Endothelial cell of umbilical vein (primary cell): ENCODE data around the gene SPAG17. TPM values are rescaled to one million over a fixed set of nuclear protein-coding genes. Genes with fewer than 3 reads are reported as not detected.

Experiments used
- BruUV-seq: library from RNA; stranded (reverse); fragments of 400-500 nt; replicated peaks from 2 replicates; lab custom pipeline; 2021; lab: Mats Ljungman, UMichigan
- CTCF ChIA-PET: fragments of 300-600, 350-600 bp; sonication (Branson Sonifier 250); formaldehyde crosslinking; loops from one replicate; lab custom pipeline; 2021; ENCODE audit warnings: antibody characterized with exemption, inconsistent platforms; lab: Charles Lee
- POLR2A ChIA-PET: fragments of 300-600, 350-600 bp; sonication (Branson Sonifier 250); formaldehyde crosslinking; loops from one replicate; lab custom pipeline; 2021; ENCODE audit warnings: antibody characterized with exemption, inconsistent platforms; lab: Charles Lee
- DNase-seq: peaks from one replicate; pipeline ENCODE4 v3.0.0-alpha.2; 2011; ENCODE audit warnings: low read depth, low spot score
- FAIRE-seq: peaks from 2 replicates; lab custom pipeline; 2011; peaks lifted over from hg19 to GRCh38; lab: Jason Lieb, UNC
- H2AFZ ChIP-seq: 2 replicates; pipeline ENCODE4 v1.6.0; 2012; ENCODE audit warnings: low read depth, low read length, control low read depth, inconsistent platforms
- H3K27ac ChIP-seq: 2 replicates; pipeline ENCODE4 v1.5.1; 2011; ENCODE audit warnings: low read depth, mild to moderate bottlenecking, control low read depth, low read length, moderate library complexity; ENCODE audit not compliant: insufficient read depth
- H3K27me3 ChIP-seq, 2 experiments: 2 replicates each; pipeline versions ENCODE4 v1.6.0 to v1.6.1; 2011; ENCODE audit warnings: low read length in 2 of 2, mixed read lengths in 1 of 2; ENCODE audit not compliant: control insufficient read depth in 2 of 2, insufficient read depth in 2 of 2
- H3K36me3 ChIP-seq, 2 experiments: 2 replicates in 1 of 2; 3 replicates in 1 of 2; pipeline ENCODE4 v1.5.1; 2011; ENCODE audit warnings: low read length in 2 of 2, mild to moderate bottlenecking in 1 of 2, moderate library complexity in 1 of 2; ENCODE audit not compliant: control insufficient read depth in 2 of 2, insufficient read depth in 2 of 2; ENCODE audit errors: extremely low read depth in 1 of 2
- H3K4me1 ChIP-seq: 3 replicates; pipeline ENCODE4 v1.5.1; 2011; ENCODE audit warnings: mild to moderate bottlenecking, low read length; ENCODE audit not compliant: control insufficient read depth, insufficient read depth; ENCODE audit errors: extremely low read depth
- H3K4me2 ChIP-seq: 2 replicates; pipeline ENCODE4 v1.6.1; 2011; ENCODE audit warnings: low read length, control low read depth, mixed read lengths; ENCODE audit not compliant: insufficient read depth
- H3K4me3 ChIP-seq, 3 experiments: fragments of 200-600 bp in 1 of 3; sonication (generic), shearing (Covaris generic) in 1 of 3; replicated peaks in 1 of 3; 2 replicates each; pipeline ENCODE4 v1.5.1; 2011 to 2016; ENCODE audit warnings: control low read depth in 3 of 3, low read length in 3 of 3, mild to moderate bottlenecking in 2 of 3, inconsistent platforms in 1 of 3, low read depth in 1 of 3, moderate library complexity in 1 of 3; ENCODE audit not compliant: insufficient read depth in 1 of 3
- H3K79me2 ChIP-seq: 2 replicates; pipeline ENCODE4 v1.6.0; 2012; ENCODE audit warnings: low read length, inconsistent platforms; ENCODE audit not compliant: control insufficient read depth, insufficient read depth
- H3K9ac ChIP-seq: replicated peaks from 2 replicates; pipeline ENCODE3; 2011; ENCODE audit warnings: low read length, control low read depth; ENCODE audit not compliant: insufficient read depth; ENCODE audit errors: extremely low read depth
- H3K9me1 ChIP-seq: replicated peaks from 3 replicates; pipeline ENCODE4 v1.6.0; 2011; ENCODE audit warnings: mild to moderate bottlenecking, low read length; ENCODE audit not compliant: control insufficient read depth, insufficient read depth; ENCODE audit errors: extremely low read depth
- H3K9me3 ChIP-seq: replicated peaks from 2 replicates; pipeline ENCODE4 v1.5.1; 2012; ENCODE audit warnings: low read length, inconsistent platforms; ENCODE audit not compliant: control insufficient read depth, insufficient read depth
- H4K20me1 ChIP-seq: replicated peaks from 2 replicates; pipeline ENCODE3; 2011; ENCODE audit warnings: mild to moderate bottlenecking, low read length; ENCODE audit not compliant: control insufficient read depth, insufficient read depth; ENCODE audit errors: extremely low read depth
- EZH2 ChIP-seq: IDR thresholded peaks from 2 replicates; pipeline ENCODE4 v1.6.1; 2012; ENCODE audit warnings: borderline replicate concordance, low read depth, mild to moderate bottlenecking, moderate library complexity, low read length, inconsistent platforms; ENCODE audit not compliant: severe bottlenecking
- FOS ChIP-seq: IDR thresholded peaks from 2 replicates; pipeline ENCODE4 v1.6.1; 2011; ENCODE audit warnings: mild to moderate bottlenecking, low read length, moderate library complexity, borderline replicate concordance; ENCODE audit not compliant: insufficient read depth
- GATA2 ChIP-seq: IDR thresholded peaks from 2 replicates; pipeline ENCODE4 v1.7.0; 2011; ENCODE audit warnings: low read depth, mild to moderate bottlenecking, moderate library complexity, mixed read lengths, low read length; ENCODE audit not compliant: insufficient read length, insufficient read depth
- MAX ChIP-seq: IDR thresholded peaks from 2 replicates; pipeline ENCODE4 v1.6.1; 2011; ENCODE audit not compliant: insufficient read depth, insufficient read length
- POLR2A ChIP-seq: IDR thresholded peaks from 2 replicates; pipeline ENCODE4 v1.6.1; 2012; ENCODE audit warnings: low read depth, mild to moderate bottlenecking, control low read depth, low read length
- POLR2AphosphoS5 ChIP-seq: IDR thresholded peaks from 2 replicates; pipeline ENCODE4 v1.6.1; 2012; ENCODE audit warnings: low read depth, mild to moderate bottlenecking, control low read depth, low read length, moderate library complexity; ENCODE audit not compliant: insufficient read depth
- dilution Hi-C: fragments of 300-500 bp; cut with MboI; formaldehyde crosslinking; loops from one replicate; pipeline ENCODE4 v1.15.0; 2019; ENCODE audit warnings: low sequenced_read_pairs; ENCODE audit not compliant: extremely low pct_ligation_motif_present
- intact Hi-C: fragments of 100-400 bp; cut with micrococcal nuclease; formaldehyde crosslinking; loops from one replicate; pipeline ENCODE4 v1.10.0; 2022
- polyA plus RNA-seq, 4 experiments: library from polyadenylated mRNA; depleted of rRNA in 3 of 4; stranded (reverse) in 3 of 4; unstranded in 1 of 4; fragments of >200 nt; gene quantifications; 2 replicates each; pipeline versions ENCODE4 v1.2.1 to v1.2.3, GENCODE V29; 2011 to 2012; ENCODE audit warnings: missing spikeins in 1 of 4
- total RNA-seq: library from RNA; stranded (reverse); gene quantifications from 2 replicates; pipeline ENCODE4 v1.2.3, GENCODE V29; 2021

Gene SPAG17
- total and polyA plus RNA-seq, 2 donors (not counting 3 experiments of a cell fraction or from before 2014, with no cell fraction given), result not detected

- Histone ChIP-seq H4K20me1 (no peaks in the 10 kb centered on the region), H2AFZ (no peak overlapping the region), H3K36me3 (no peaks in the 10 kb centered on the region), H3K4me2 (no peak overlapping the region), H3K27me3 (no peaks in the 10 kb centered on the region), H3K9me1 (no peaks in the 10 kb centered on the region), H3K4me1 (no peaks in the 10 kb centered on the region), H3K79me2 (no peaks in the 10 kb centered on the region), H3K9ac (no peak overlapping the region), H3K4me3 (no peak overlapping the region), H3K9me3 (no peaks in the 10 kb centered on the region), H3K27ac (no peak overlapping the region)
- intact Hi-C loops (no loop called here), dilution Hi-C loops (no loop called here)
- TF ChIP-seq POLR2A (no peak), FOS (no peak), GATA2 (no peak), MAX (no peak), EZH2 (no peak), POLR2AphosphoS5 (no peak)
- no peak for FAIRE-seq
- no TSS peak for BruUV-seq
- no peak for DNase-seq
- ChIA-PET CTCF (no interaction called here), POLR2A (no interaction called here)
Measured at GRCh38 chr1:118136187-118136941, 48.7 kb downstream of the SPAG17 start.

- POLR2A ChIA-PET, result no interaction called here
- intact Hi-C loops, result no loop called here
Measured at GRCh38 chr1:118132000-118132399, 53.0 kb downstream of the SPAG17 start.

More at GRCh38 chr1:118132000-118132399, 53.0 kb downstream of the SPAG17 start:
- Histone ChIP-seq H3K4me1 (no peaks in the 10 kb centered on the region), H3K27me3 (no peaks in the 10 kb centered on the region), H4K20me1 (no peaks in the 10 kb centered on the region), H3K79me2 (no peaks in the 10 kb centered on the region), H2AFZ (no peak overlapping the region), H3K9ac (no peak overlapping the region), H3K4me3 (no peak overlapping the region), H3K9me1 (no peaks in the 10 kb centered on the region), H3K36me3 (no peaks in the 10 kb centered on the region), H3K4me2 (no peak overlapping the region), H3K27ac (no peak overlapping the region), H3K9me3 (no peaks in the 10 kb centered on the region)
- dilution Hi-C loops, result no loop called here
- DNase-seq (no peak), FAIRE-seq (no peak)
- no TSS peak for BruUV-seq
- CTCF ChIA-PET, result interaction anchor here (0.6 kb wide), 1 partner anchor 1251 kb away, joined by 6 read pairs; no protein-coding TSS in a partner anchor
- no peak for TF ChIP-seq EZH2
